ENCODE results near the gene BNIP2.
A peak's percentile ranks its signal among the peaks of the same experiment; 100 is the strongest.
"Not testable (repeated sequence)": the region's sequence is repeated elsewhere in the genome, so short reads cannot be mapped to it uniquely, and the experiment has no call there.

BNIP2 gene

DNA sequence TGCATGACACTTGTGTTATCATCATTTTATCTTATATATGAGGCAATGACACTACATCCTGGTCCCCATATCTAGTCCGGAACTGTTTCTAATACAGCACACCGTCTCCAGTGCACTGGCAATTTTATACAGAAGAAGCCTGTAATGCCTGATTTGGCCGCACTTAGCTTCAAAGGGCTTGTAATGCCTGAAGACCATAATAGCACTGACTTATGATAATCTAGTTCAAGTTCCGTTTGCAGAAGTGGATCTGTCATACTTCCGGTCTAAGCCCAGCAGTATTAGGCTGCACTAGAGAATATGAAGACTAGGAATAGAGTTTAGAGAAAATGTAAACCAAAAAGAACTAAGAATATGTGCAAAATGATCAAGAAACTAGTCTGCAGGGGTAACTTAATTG, 1.3 kb downstream of the BNIP2 start:
- DNase-seq, result peak; percentile 69 to 87 (median 83)

DNA sequence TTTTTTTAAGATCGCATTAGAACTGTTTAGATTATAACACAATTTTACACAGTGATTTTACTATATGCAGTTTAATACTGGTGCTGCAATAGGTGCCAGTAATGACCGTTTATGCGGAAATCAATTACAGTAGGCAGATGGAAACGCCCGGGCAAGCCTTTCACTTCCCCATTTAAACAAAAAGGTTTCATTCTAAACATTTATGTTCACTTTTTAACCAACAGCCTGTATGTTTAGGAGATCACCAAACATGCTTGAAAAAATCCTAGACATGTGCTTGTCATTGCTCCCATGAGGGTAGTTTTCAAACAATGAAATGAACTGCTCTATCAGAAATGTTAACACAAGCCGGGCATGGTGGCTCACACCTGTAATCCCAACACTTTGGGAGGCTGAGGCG, 2.7 kb downstream of the BNIP2 start:
- DNase-seq, result peak; percentile 70 to 80 (median 79)

DNA sequence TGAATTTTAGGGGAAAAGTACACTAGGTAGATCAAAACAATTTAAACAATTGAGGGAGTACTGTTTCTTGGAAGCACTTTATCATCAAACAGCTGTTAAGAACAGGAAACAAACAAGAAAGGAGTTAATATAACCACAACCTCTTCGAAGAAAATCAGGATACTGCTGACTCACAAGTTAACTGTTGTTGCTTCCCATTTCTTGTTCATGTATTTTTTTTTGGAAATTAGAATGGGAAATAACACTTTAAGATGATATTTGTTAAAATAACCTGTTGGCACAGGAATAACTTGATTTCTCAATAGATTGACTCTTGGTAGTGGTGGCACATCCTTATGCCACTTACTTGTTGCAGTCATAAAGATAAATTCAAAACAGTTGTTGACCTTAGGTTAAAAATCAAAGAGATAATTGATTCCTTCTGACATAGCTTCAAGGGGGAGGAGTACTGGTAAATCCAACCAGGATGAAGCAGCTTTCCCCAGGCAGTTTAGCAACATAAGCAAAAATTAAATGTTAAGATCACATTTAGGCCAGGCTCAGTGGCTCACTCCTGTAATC, 3.3 kb downstream of the BNIP2 start:
- peak; percentile 20 to 60 (median 48) for DNase-seq

- no peak for DNase-seq
Measured at GRCh38 chr15:59680870-59681269, 8.2 kb downstream of the BNIP2 start.

GRCh38 chr15:59680346-59680745, 8.8 kb downstream of the BNIP2 start:
- no peak for DNase-seq

- DNase-seq, result no peak
Measured at GRCh38 chr15:59678620-59679019, 10.5 kb downstream of the BNIP2 start.

- DNase-seq, result no peak
Measured at GRCh38 chr15:59678172-59678571, 10.9 kb downstream of the BNIP2 start.

DNA sequence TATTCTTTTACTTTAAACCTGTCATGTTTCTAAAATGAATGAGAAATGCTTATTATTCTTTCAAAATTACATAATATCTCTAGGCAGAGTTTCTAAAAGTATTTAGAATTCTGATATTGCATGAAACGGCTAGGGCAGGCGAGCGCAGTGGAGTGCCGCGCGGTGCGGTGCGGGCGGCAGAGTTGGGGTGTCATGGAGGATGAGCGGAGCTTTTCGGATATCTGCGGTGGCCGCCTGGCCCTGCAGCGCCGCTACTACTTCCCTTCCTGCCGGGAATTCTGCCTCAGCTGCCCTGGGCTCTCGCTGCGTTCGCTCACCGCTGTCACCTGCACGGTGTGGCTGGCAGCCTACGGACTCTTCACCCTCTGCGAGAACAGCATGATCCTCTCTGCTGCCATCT, 12.6 kb downstream of the BNIP2 start:
- no peak for DNase-seq

GRCh38 chr15:59674361-59674877, 14.7 kb downstream of the BNIP2 start:
- no peak for DNase-seq

GRCh38 chr15:59668556-59668955, 20.6 kb downstream of the BNIP2 start:
- peak in 1 of 3 donors; percentile 29 for DNase-seq

DNA sequence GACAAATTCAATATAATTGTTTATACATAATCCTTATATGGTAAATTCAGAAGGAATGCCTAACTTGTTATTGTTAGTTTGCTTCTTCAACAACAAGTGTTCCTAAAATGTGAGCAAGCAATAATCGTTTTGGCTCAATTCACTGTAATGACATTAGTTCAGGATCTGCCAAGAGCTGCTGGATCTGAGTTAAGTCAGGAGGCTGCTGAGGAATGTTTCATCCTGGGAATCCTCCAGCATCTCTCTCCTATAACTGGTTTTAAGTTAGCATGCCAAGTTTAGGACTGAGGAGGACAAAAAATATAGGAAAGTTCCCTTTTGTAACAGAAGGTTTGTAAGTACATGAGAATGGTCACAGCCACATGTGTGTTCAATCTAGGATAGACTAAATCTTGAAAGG, 26.9 kb downstream of the BNIP2 start:
- no peak for DNase-seq

- DNase-seq, result no peak
Measured at GRCh38 chr15:59659366-59659765, 29.8 kb downstream of the BNIP2 start.

DNA sequence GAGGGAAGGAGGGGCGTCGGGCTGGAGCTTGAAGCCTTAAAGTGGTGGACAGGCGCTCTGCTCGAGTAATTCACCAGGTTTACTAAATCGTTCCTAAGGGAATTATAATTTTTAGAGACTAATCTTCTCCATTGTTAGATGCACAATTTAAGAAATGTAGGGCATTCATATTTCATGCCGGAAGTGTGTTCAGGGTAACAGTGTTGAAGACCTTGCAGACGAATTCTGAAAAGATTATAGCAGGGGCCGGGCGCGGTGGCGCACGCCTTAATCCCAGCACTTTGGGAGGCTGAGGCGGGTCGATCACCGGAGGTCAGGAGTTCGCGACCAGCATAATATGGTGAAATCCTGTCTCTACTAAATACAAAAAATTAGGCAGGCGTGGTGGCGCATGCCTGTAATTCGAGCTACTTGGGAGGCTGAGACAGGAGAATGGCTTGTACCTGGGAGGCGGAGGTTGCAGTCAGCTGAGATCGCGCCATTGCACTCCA, 31.4 kb downstream of the BNIP2 start:
- DNase-seq, result no peak

GRCh38 chr15:59656897-59657634, 32.1 kb downstream of the BNIP2 start, which contains the start of gene GTF2A2:
TSS of gene GTF2A2 (minus strand) at chr15:59657515. CDS start at chr15:59652277, 5,238 bp downstream.
- DNase-seq, result peak; percentile 95 to 97 (median 96)

GRCh38 chr15:59654046-59654445, 35.1 kb downstream of the BNIP2 start:
- peak; percentile 51 to 77 (median 67) for DNase-seq

DNA sequence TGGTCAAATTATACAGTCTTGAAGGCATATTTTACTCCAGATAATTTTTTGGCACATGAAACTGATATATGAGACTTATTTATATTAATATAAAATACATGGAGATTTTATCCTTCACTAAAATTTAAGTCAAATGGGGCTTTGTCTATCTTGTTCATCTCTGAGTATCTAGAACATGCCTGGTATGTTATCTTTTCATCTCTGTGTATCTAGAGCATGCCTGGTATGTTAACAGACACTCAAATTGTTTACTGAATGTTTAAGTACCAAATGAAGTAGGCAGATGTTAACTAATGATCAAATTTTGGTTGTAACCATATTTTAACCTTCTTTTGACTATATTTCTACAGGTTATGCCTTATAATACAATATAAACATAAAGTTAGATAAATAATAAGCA, 39.5 kb downstream of the BNIP2 start:
- DNase-seq, result no peak

DNA sequence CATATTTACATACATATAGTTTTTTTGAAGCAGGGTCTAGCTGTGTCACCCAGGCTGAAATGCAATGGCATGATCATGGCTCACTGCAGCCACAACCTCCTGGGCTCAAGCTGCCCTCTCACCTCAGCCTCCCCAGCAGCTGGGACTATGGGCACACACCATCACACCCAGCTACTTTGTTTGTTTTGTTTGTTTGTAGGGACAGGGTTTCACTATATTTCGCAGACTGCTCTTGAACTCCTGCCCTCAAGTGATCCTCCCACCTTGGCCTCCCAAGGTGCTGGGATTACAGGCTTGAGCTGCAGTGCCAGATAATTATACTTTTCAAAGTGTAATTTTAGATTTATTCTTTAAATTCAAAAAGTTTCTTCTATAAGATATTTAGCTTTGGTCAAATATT, 42.0 kb downstream of the BNIP2 start:
- no peak for DNase-seq

DNA sequence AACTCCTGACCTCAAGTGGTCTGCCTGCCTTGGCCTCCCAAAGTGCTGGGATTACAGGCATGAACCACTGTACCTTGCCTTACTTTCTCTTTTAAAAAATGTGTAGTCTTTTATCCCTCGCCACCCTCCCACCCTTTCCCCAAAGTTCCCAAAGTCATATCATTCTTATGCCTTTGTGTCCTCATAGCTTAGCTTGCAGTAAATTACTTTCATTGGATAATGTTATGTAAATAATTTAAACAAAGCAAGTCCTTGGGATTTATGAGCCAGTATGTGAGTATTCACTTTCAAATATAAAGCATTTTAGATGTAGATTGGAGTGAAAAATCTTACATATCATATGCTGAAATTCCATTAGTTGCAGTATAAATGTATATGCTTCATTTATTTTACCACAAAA, 42.8 kb downstream of the BNIP2 start:
- no peak for DNase-seq

DNA sequence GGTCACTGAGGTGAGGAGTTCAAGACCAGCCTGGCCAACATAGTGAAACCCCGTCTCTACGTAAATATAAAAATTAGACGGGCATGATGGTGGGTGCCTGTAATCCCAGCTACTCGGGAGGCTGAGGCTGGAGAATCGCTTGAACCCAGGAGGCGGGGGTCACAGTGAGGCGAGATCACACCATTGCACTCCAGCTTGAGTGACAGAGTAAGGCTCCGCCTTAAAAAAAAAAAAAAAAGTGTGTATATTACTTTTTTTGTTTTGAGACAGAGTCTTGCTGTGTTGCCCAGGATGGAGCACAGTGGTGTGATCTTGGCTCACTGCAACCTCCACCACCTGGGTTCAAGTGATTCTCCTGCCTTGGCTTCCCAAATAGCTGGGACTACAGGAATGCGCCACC, 43.3 kb downstream of the BNIP2 start:
- DNase-seq, result not testable (repeated sequence)

DNA sequence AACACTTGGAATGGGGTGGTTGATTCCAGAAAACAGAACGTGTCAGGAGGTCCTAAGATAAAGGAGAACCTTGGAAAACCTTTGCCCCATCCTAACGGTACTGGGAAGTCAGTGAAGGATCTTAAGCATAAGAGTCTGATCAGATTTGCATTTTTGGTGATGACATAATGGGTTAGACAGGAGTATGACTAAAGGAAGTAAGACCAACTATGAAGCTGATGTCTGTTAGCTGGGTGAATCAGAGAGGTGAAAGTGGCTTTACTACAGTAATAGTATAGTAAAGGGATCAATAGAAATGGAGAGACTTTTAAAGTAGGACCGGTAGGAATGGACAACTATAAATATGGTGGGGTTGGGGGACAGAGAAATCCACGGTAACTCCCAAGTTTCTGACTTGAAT, 44.4 kb downstream of the BNIP2 start:
- peak in 1 of 3 donors; percentile 10 for DNase-seq

- DNase-seq, result no peak
Measured at GRCh38 chr15:59642351-59642750, 46.8 kb downstream of the BNIP2 start.

GRCh38 chr15:59637507-59637906, 51.6 kb downstream of the BNIP2 start:
- not testable (repeated sequence) for DNase-seq

GRCh38 chr15:59636184-59636583, 52.9 kb downstream of the BNIP2 start:
- no peak for DNase-seq

GRCh38 chr15:59632714-59633113, 56.4 kb downstream of the BNIP2 start:
- DNase-seq, result no peak
